Measurements from ENCODE around the gene MAP3K3.

Gene MAP3K3

GRCh38 chr17:63735691-63736090 is 113.5 kb downstream of the MAP3K3 start:
- Histone ChIP-seq H3K27me3 (ENCODE audit: control insufficient read depth, insufficient read depth, low read length, poor library complexity, severe bottlenecking) (no peaks in the 10 kb centered on the region), H3K36me3 (ENCODE audit: control insufficient read depth, insufficient read depth, low read length) (no peaks in the 10 kb centered on the region), H3K9me3 (ENCODE audit: control insufficient read depth, low read length) (no peaks in the 10 kb centered on the region), H3K4me1 (ENCODE audit: control insufficient read depth, insufficient read depth, low read length) (peaks cover 3% of the 10 kb centered on the region), H3K27ac (ENCODE audit: insufficient read depth, low read depth, low read length, poor library complexity, severe bottlenecking) (no peak overlapping the region), H3K4me3 (ENCODE audit: insufficient read depth, low read depth, low read length) (no peak overlapping the region)
- WGBS, 2 experiments, result 93% methylated on average over 8 of the region's 8 CpGs

DNA sequence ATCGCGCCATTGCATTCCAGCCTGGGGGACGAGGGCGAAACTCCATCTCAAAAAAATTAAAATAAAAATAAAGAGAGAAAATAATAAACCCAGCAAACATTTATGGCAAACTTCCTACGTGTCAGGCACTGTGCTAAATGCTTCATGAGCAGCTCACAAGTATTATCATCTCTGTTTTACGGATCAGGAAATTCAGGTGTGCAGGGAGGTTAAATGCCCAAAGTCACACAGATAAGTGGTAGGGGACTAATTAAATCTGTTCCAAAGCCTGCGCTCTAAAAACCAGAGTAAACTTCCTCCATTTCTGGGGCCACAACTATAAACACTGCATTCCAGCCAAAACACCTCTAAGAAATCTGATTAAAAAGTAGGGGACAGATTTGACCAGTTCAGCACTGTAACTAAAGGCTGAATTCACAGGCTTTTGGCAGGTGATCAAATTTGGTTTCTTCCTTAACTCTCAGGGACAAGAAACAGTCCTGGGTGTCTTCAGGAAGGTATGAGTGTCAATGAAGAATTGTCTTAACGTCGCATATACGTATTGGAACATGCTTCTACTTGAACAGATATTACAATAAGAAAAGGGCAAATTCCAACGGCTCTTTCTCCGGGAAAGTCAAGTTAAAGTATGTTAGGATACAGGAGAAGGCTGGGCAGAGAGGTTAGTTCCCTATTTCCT is 118.4 kb downstream of the MAP3K3 start:
- Histone ChIP-seq H3K4me1 (ENCODE audit: control insufficient read depth, insufficient read depth, low read length) (peaks cover 3% of the 10 kb centered on the region), H3K27ac (ENCODE audit: insufficient read depth, low read depth, low read length, poor library complexity, severe bottlenecking) (no peak overlapping the region), H3K36me3 (ENCODE audit: control insufficient read depth, insufficient read depth, low read length) (no peaks in the 10 kb centered on the region), H3K9me3 (ENCODE audit: control insufficient read depth, low read length) (no peaks in the 10 kb centered on the region), H3K4me3 (ENCODE audit: insufficient read depth, low read depth, low read length) (peak overlapping the region; percentile 77), H3K27me3 (ENCODE audit: control insufficient read depth, insufficient read depth, low read length, poor library complexity, severe bottlenecking) (no peaks in the 10 kb centered on the region)
- WGBS, 2 experiments, result 41 to 53% methylated on average over 8 to 12 of the region's 12 CpGs

DNA sequence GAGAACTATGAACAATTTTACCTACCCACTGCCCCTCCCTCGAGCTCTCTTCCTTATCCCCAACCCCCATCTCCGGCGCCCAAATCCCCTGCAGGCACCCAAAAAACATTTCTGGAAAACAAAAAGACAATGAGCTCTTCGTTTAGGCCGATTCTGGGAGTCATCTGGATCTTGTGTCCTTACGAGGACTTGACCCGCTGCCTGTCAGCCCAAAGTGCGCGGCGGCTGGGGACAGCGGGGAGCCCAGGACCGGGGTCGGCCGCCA is 118.9 kb downstream of the MAP3K3 start:
- Histone ChIP-seq H3K27ac (ENCODE audit: insufficient read depth, low read depth, low read length, poor library complexity, severe bottlenecking) (no peak overlapping the region), H3K4me1 (ENCODE audit: control insufficient read depth, insufficient read depth, low read length) (peaks cover 3% of the 10 kb centered on the region), H3K9me3 (ENCODE audit: control insufficient read depth, low read length) (no peaks in the 10 kb centered on the region), H3K4me3 (ENCODE audit: insufficient read depth, low read depth, low read length) (peak overlapping the region; percentile 77), H3K36me3 (ENCODE audit: control insufficient read depth, insufficient read depth, low read length) (no peaks in the 10 kb centered on the region), H3K27me3 (ENCODE audit: control insufficient read depth, insufficient read depth, low read length, poor library complexity, severe bottlenecking) (no peaks in the 10 kb centered on the region)
- 0% methylated on average over 14 of the region's 14 CpGs for WGBS, 2 experiments

DNA sequence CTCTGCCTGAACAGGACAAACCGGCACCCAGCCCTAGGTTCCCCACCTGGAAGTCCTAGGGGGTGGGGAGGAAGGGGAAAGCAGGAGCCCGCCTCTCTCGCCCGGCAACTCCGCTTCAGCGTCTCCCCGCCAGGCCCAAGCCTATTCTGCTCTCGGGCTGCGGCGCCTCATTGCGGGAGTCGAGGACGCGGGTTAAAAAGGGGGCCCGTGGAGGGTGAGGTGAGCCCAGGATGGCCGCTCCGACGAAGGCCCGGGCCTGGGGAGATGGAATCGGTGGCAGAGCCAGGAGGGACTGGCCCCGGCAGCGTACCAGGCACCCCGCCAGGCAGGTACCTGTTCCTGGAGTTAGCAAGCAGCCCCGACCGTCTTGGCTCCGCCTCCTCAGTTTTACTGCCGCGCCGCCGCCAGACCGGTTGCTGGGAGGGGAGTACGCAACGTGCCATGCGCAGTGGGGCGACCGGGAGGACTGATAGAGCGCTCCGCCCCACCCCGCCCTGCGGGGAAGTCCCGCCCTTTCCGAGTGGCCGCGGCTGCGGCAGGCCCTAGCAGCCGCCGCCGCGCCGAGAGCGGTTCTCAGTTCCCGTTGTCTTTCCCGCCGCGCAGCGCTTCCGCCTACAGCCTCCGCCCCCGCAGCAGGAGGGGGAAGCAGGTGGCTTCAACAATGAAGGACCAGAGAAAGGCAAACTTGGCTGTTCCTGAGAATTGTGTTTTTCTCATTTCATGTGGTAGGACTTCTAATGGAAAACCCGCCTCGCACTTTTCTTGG is 119.4 kb downstream of the MAP3K3 start, which contains the start of gene STRADA:
Gene STRADA (minus strand): TSS at position 392 of the 766 bp plus-strand sequence. CDS start 13,430 bp downstream, outside the sequence.
- no peaks in the 10 kb centered on the region for H3K27me3 ChIP-seq (ENCODE audit: control insufficient read depth, insufficient read depth, low read length, poor library complexity, severe bottlenecking)
- H3K4me3 ChIP-seq (ENCODE audit: insufficient read depth, low read depth, low read length), result peak within 1 kb of the TSS; percentile 77
- peak within 1 kb of the TSS; percentile 98 for H3K27ac ChIP-seq (ENCODE audit: insufficient read depth, low read depth, low read length, poor library complexity, severe bottlenecking)
- H3K9me3 ChIP-seq (ENCODE audit: control insufficient read depth, low read length), result no peaks in the 10 kb centered on the region
- H3K4me1 ChIP-seq (ENCODE audit: control insufficient read depth, insufficient read depth, low read length), result peaks cover 3% of the 10 kb centered on the region
- 0 to 1% methylated on average over 61 of the region's 61 CpGs for WGBS, 2 experiments
- H3K36me3 ChIP-seq (ENCODE audit: control insufficient read depth, insufficient read depth, low read length), result peaks cover 3% of the 10 kb centered on the region
